NCI-H1048 (cell line): ENCODE measurements around the gene METTL27.
A peak's percentile ranks its signal among the peaks of the same experiment; 100 is the strongest.
"Not testable (repeated sequence)": the region's sequence is repeated elsewhere in the genome, so short reads cannot be mapped to it uniquely, and the experiment has no call there.

ENCODE experiments used
- DNase-seq: peaks from one replicate; lab custom pipeline; 2025; lab: John Stamatoyannopoulos, UW

The METTL27 gene

DNA sequence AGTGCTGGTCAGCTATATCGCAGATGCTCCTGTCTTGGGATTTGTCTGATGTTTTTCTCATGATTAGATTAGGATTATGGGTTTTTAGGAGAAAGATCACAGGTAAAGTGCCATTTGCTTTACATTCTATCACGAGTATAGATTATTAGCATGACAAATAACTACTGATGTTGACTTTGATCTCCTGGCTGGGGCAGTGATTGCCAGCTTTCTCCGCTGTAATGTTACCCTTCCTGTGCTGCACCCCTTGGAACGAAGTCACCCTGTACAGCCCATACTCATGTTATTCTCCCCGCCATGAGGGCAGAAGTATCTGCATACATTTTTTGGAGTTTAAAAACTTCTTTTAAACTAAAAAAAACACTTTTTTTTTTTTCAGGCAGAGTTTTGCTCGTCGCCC lies 22.3 kb downstream of the METTL27 start:
- no peak for DNase-seq

DNA sequence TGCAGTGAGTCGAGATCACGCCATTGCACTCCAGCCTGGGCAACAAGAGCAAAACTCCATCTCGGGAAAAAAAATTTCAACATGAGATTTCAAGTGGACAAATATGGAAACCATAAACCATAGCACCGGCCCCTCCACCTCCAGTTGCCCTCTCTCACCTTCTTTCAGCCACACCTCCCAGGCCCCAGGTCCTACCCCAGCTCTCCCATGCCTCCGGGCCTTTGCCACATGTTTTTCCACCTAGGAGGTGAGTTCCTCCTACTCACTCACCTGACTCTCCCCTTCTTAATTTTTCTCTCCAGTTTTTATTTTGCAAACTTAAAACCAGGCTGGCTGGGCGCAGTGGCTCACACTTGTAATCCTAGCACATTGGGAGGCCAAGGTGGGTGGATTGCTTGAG lies 25.2 kb downstream of the METTL27 start:
- DNase-seq, result no peak

DNA sequence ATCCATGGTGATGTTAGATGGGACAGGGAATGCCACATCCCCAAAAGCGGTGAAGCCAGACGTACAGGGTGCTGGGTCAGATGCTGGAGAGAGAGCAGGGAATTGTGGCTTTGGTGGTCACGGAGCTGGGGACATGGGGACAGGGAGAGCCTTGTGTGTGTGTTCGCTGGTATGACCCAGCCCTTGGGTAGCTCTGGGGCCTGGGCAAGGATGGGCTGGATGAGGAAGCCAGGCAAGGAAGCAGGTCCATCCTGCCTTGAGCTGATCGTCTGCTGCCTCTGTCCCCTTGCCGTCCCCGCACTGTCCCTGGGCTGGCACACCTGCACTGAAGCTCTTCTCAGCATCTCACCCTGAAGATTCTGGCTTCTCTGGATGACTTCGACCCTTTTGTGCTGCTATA lies 26.9 kb downstream of the METTL27 start:
- no peak for DNase-seq

DNA sequence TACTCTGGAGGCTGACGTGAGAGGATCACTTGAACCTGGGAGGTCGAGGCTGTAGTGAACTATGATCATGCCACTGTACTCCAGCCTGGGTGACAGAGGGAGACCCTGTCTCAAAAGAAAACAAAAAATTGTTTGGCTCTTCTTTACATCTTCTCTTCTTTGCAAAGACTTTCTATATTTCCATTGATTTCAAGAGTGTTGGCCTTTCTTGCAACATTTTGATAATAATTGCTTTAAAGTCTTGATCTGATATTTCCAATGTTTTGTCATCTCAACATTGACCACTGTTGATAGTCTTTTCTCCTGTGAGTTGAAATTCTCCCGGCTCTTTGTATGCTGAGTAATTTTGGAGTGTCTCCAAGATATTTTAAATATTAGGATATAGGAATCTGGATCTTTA lies 29.3 kb downstream of the METTL27 start:
- DNase-seq, result no peak

DNA sequence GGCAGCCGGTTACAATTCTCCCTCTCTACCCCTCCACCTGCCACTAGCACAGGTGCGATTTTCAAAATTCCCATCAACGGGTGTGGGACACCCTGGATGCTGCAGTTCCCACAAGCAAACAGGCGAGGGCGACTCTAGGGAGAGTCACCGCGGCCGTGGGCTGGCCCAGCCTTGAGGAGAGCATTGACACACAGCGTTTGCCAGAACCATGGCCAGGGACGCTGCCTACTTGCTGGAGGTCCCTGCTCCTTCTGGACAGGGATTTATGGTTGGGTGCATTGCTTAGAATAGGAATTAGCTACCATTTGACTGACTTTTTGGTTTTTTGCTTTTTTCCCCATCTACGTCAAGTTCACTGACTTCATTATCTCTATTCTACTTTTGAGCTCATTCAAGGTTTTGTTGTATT lies 30.6 kb downstream of the METTL27 start:
- DNase-seq, result peak; percentile 24

DNA sequence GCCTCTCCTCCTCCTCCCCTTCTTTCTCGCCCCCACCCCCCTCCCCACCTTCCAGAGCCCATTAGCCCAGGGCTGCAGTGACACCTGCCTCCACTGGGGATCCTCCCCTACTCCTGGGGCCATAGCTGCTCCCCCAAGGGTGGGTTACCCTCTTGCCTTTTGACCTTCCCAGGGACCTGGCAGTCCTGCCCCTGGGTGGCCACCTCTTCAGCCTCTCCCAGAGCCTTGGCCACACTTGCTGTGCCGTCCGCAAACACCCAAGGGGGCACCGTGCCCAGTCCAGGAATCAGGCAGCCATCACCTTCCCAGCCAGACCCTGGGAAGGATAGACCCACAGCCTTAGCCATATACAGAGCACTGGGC lies 31.3 kb downstream of the METTL27 start:
- DNase-seq, result no peak

DNA sequence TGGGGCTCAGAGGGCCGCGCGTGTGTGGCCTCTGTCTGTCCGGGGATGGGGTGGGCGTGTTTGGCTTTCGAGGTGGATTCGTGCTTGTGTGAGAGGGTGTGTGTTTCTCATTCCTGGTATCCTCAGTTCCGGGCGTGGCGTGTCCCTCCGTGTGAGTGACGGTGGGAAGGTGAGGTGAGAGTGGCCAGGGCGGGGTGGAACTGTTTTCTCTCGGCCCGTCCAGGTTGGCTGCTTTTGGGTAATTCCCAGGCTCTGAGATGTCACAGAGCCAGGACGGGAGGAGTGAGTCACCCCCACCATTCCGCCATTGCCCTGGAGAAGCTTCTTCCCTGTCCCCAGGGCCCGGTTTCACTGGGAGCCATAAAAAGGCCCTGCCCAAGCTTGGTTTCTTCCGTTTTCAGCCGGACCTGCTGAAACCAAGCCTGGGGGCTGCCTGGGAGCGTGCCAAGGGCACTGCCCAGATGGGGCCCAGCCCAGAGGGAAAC lies 32.8 kb downstream of the METTL27 start:
- no peak for DNase-seq

DNA sequence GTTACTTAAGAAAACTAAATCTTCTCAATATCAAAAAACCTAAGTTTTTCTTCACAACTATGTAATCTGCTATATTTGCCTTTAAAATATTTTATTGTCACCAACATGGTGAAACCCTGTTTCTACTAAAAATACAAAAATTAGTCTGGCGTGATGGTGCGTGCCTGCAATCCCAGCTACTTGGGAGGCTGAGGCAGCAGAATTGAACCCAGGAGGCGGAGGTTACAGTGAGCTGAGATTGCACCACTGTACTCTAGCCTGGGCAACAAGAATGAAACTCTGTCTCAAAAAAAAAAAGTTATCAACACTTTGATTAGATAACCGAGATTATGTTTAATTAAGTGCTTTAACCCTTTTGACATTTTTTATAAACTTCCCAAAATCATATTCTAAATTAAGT lies 39.9 kb downstream of the METTL27 start:
- no peak for DNase-seq

DNA sequence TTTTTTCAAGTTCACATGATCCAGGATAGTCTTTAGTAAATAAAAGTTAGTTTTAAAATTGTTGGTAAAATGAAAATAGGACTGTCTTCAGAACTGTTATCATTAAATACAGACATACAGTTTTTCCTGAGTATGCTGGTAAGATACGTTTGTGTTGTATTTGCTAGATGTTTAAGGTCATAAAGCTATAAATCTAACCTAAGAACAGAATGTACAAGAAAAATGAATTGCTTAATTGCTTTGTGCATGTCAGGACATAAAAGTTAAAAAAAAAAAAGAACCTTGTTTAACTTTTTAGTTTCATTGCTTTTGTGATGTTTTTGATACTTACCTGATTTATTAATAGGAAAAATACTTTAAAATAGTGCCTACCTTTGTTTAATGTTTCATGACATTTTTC lies 40.7 kb downstream of the METTL27 start:
- no peak for DNase-seq

DNA sequence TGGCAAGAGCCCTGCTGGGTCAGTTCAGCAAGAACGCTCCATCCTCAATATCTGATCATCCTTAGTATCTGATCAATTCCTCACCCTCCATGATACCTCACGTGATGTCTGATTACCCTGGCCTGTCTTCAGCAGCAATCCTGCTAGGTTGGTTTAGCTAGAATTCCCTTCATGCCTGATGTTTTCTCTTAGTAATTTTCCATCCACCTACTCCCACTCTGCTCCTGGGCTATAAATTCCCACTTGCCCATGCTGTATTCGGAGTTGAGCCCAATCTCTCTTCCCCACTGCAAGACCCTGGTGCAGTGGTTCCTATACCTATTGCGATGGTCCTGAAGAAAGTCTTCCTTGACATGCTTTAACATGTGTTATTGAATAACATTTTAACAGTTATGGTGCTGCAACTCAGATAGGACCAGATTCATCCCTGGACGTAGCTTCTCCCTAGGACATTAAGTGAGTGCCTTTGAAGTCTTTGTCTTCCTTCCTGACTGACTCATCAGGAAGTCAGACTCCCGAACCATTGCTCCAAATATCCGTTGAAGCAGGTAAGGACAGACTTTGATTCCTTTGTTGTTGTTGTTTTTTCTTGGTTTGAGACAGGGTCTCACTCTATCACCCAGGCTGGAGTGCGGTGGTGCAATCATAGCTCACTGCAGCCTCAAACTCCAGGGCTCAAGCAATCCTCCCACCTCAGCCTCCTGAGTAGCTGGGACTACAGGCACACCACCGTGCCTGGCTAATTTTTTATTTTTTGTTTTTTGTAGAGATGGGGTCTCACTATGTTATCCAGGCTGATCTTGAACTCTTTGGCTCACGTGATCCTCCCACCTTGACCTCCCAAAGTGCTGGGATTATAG lies 42.8 kb downstream of the METTL27 start:
- DNase-seq, result no peak

DNA sequence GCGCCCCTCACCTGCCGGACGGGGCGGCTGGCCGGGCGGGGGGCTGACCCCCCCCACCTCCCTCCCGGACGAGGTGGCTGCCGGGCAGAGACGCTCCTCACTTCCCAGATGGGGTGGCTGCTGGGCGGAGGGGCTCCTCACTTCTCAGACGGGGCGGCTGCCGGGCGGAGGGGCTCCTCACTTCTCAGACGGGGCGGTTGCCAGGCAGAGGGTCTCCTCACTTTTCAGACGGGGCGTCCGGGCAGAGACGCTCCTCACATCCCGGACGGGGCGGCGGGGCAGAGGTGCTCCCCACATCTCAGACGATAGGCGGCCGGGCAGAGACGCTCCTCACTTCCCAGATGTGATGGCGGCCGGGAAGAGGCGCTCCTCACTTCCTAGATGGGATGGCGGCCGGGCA lies 45.1 kb downstream of the METTL27 start:
- DNase-seq, result not testable (repeated sequence)

DNA sequence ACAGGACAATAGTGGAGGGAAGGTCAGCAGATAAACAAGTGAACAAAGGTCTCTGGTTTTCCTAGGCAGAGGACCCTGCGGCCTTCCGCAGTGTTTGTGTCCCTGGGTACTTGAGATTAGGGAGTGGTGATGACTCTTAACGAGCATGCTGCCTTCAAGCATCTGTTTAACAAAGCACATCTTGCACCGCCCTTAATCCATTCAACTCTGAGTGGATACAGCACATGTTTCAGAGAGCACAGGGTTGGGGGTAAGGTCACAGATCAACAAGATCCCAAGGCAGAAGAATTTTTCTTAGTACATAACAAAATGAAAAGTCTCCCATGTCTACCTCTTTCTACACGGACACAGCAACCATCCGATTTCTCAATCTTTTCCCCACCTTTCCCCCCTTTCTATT lies 45.7 kb downstream of the METTL27 start:
- DNase-seq, result not testable (repeated sequence)

DNA sequence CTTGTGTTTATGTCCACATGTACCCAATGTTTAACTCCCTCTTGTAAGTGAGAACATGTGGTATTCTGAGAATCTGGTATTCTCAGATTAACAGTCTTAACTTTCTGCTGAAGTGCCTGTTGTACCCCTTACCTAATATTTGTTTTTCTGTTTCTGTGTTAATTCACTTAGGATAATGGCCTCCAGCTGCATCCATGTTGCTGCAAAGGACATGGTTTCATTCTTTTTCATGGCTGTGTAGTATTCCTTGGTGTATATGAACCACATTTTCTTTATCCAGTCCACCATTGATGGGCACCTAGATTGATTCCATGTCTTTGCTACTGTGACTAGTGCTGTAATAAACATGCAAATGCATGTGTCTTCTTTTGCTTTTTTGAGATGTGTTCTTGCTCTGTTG lies 47.1 kb downstream of the METTL27 start:
- DNase-seq, result not testable (repeated sequence)

DNA sequence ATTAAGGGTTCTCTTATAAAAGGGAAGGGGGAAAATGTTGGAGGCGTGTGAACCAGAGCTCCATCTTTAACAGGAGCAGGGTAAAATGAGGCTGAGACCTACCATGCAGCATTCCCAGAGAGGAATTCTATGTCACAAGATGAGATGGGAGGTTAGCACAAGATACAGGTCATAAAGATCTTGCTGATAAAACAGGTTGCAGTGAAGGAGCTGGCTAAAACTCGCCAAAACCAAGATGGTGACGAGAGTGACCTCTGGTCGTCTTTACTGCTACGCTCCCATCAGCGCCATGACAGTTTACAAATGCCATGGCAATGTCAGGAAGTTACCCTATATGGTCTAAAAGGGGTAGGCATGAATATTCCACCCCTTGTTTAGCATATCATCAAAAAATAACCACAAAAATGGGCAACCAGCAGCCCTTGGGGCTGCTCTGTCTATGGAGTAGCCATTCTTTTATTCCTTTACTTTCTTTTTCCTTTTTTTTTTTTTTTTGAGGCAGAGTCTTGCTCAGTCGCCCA lies 51.1 kb downstream of the METTL27 start:
- DNase-seq, result not testable (repeated sequence)

DNA sequence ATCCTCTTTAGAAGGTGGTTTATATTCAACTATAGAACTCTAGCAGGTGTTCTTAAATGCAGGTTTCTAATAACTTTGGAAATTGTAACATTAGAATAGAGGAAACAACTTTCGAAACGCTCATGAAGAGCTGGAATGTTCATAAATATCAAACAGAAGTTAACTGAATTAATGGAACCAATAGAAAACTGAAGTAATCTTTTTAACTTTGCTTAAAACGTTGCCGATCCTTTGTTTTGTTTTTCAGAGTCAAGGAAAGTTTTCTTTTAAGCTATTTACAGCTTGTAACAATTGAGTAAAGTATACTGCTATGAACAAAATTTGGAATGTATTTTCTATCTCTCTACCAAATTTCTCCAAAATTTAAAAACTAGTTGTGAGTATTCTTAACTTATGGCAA lies 53.3 kb downstream of the METTL27 start:
- DNase-seq, result no peak

DNA sequence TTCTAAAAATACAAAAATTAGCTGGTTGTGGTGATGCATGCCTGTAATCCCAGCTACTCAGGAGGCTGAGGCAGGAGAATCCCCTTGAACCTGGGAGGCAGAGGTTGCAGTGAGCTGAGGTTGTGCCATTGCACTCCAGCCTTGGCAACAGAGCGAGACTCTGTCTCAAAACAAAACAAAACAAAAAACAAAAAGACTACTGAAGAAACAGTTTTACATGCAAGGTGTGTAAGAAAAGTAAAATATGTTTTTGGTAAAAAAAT lies 54.6 kb downstream of the METTL27 start:
- not testable (repeated sequence) for DNase-seq

DNA sequence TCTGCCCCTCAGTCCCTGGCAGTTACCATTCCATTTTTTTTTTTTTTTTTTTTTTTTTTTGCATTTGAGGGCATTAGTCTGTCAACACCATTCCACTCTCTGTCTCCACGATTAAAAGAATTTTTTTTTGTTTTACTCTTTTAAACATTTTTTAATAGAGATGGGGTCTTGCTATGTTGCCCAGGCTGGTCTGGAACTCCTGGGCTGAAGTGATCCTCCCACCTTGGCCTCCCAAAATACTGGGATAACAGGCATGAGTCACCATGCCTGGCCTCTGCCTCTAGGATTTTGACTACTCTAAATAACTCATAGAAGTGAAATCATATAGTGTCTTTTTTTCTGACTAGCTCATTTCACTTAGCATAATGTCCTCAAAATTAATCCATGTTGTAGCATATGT lies 55.7 kb downstream of the METTL27 start:
- DNase-seq, result no peak
